ENCODE data around the gene PTPRA.

The PTPRA gene

DNA sequence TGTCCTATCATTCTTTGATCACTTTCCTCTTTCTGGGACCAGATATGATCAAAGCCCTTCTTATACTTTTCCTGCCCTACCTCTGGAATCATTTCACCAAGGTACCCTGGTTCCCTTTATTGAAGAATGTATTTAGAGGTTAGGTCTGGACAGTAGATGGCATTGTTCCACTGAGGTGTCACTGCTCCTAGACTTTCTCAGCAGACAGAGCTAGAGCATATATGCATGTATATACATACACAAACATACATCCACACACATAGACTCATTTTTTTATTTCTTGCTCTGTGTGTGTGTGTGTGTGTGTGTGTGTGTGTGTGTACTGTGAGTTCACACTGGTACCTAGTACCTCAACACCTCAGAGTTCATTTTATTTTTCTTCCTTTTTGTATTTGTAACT, 40.9 kb downstream of the PTPRA start:
- Histone ChIP-seq H3K36me3 (ENCODE audit: insufficient read depth, low read length) (no peaks in the 10 kb centered on the region), H3K4me3 (ENCODE audit: low read depth in 1 of 2, low read length in 2 of 2) (no peak overlapping the region), H3K9ac (ENCODE audit: low read length) (no peak overlapping the region), H3K27me3 (ENCODE audit: control insufficient read depth in 1 of 2, insufficient read depth in 2 of 2, low read length in 2 of 2) (no peaks in the 10 kb centered on the region), H3K27ac (ENCODE audit: low read depth, low read length) (no peak overlapping the region), H3K9me3 (ENCODE audit: low read length) (no peaks in the 10 kb centered on the region), H3K4me1 (ENCODE audit: insufficient read depth, low read length) (no peaks in the 10 kb centered on the region)

DNA sequence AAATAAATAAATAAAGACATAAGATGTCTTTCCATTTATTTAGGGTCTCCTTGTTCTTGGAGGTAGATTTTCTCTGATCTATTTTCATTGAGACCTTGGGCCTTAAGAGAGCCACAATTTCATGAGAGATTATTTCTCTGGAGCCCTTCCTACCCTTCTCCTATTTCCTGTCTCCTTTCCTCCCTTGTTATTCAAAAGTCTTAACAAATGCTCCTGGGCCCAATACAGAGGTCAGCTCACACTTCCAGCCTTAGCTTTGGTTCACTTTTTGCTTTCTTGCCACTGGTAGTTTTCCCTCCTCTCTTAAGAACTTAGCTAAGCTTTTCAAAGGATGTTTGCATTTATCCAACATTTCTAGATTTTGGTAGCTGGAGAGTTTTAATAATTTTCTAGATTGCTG, 44.0 kb downstream of the PTPRA start:
- no peaks in the 10 kb centered on the region for H3K36me3 ChIP-seq (ENCODE audit: insufficient read depth, low read length)
- H3K9me3 ChIP-seq (ENCODE audit: low read length): no peaks in the 10 kb centered on the region
- no peak overlapping the region for H3K4me3 ChIP-seq (ENCODE audit: low read depth in 1 of 2, low read length in 2 of 2)
- H3K4me1 ChIP-seq (ENCODE audit: insufficient read depth, low read length): no peaks in the 10 kb centered on the region
- H3K27me3 ChIP-seq (ENCODE audit: control insufficient read depth in 1 of 2, insufficient read depth in 2 of 2, low read length in 2 of 2): no peaks in the 10 kb centered on the region
- no peak overlapping the region for H3K27ac ChIP-seq (ENCODE audit: low read depth, low read length)
- no peak overlapping the region for H3K9ac ChIP-seq (ENCODE audit: low read length)

DNA sequence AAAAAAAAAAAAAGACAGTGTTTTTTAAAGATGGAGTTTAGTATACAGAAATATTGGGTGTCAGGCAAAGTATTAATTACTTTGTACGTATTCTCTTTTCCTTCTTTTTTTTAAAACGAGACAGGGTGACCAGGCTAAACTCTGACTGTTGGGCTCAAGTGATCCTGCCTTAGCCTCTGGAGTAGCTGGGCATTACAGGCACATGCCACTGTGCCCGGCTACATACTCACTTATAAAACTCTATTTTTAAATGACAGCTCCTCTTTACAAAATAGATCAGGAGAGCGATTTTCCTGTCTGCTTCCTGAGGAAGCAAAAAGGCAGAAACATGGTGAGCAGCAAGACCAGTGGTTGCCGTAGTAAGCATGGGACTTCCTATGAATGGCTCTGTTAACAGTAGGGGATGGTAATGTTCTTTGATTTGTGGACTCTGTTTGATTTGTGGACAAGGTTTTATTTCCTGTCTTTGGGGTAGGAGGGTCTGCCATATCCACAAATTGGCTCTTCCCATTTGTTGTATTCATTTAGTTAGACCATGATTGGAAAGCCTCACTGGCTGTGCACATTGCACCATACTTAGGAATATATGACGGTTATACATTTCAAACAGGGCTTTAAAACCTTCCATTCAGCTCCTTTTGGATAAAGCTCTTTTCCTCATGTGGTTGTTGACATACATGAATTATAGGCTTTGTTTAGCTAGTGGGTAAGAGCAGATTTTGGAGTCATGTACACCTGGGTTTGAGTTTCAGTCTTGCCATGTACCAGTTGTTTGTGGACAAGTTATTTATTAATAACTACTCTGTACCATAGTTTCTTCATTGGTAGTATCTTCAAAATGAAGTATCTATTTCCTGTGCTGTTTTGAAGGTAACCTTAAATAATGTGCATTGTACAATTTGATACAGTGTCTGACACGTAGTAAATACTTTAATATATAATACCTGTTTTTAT, 45.1 kb downstream of the PTPRA start:
- Histone ChIP-seq H3K9me3 (ENCODE audit: low read length) (no peaks in the 10 kb centered on the region), H3K36me3 (ENCODE audit: insufficient read depth, low read length) (no peaks in the 10 kb centered on the region), H3K9ac (ENCODE audit: low read length) (no peak overlapping the region), H3K27me3 (ENCODE audit: control insufficient read depth in 1 of 2, insufficient read depth in 2 of 2, low read length in 2 of 2) (no peaks in the 10 kb centered on the region), H3K4me1 (ENCODE audit: insufficient read depth, low read length) (no peaks in the 10 kb centered on the region), H3K27ac (ENCODE audit: low read depth, low read length) (no peak overlapping the region), H3K4me3 (ENCODE audit: low read depth in 1 of 2, low read length in 2 of 2) (no peak overlapping the region)

DNA sequence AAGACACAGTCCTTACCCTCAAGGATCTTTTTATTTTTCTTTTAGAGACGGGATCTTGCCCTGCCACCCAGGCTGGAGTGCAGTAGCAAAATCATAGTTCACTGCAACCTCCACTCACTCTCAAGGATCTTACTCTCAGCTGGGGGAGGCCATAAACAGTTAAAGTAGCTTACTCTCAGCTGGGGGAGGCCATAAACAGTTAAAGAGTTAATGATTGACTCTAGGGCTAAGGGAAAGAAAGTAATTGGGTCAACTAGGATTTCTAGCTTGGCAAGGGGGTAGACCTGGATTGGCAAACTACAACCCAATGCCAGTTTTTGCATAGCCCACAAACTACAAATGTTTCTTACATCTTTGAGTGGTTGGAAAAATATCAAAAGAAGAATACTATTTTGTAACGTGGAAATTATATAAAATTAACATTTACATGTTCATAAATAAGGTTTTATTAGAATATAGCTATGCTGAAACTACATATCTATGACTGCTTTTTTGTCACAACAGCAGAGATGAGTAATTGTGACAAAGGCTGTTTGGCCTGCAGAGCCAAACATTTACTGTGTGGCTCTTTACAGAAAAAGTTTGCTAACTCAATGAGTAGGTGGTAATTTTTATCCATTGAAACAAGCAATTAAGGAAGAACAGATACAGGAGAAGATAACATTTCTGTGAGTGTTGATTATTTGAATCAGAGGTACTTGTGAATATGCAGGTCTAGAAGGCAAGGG, 46.4 kb downstream of the PTPRA start:
- no peaks in the 10 kb centered on the region for H3K36me3 ChIP-seq (ENCODE audit: insufficient read depth, low read length)
- no peak overlapping the region for H3K9ac ChIP-seq (ENCODE audit: low read length)
- no peak overlapping the region for H3K27ac ChIP-seq (ENCODE audit: low read depth, low read length)
- no peaks in the 10 kb centered on the region for H3K4me1 ChIP-seq (ENCODE audit: insufficient read depth, low read length)
- no peaks in the 10 kb centered on the region for H3K9me3 ChIP-seq (ENCODE audit: low read length)
- no peaks in the 10 kb centered on the region for H3K27me3 ChIP-seq (ENCODE audit: control insufficient read depth in 1 of 2, insufficient read depth in 2 of 2, low read length in 2 of 2)
- no peak overlapping the region for H3K4me3 ChIP-seq (ENCODE audit: low read depth in 1 of 2, low read length in 2 of 2)

DNA sequence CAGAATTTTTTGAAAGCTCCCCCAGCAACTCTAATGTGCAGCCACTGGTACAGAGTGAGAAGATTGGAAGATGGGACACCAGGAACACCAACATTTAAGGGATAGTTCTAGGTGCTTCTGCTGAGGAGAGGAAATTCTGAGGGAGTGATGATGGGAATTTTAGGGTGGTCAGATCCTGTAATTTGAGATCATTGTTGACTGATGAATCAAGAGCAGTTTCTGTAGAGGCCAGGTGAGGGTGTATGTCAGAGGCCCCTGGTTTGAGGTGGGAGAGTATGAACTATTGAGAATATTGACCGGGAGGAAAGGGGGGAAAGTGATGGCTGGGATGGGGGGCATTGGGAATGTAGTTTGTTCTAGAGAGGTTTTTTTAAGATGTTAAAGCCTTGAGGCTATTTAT, 47.2 kb downstream of the PTPRA start:
- Histone ChIP-seq H3K27ac (ENCODE audit: low read depth, low read length) (no peak overlapping the region), H3K27me3 (ENCODE audit: control insufficient read depth in 1 of 2, insufficient read depth in 2 of 2, low read length in 2 of 2) (no peaks in the 10 kb centered on the region), H3K9ac (ENCODE audit: low read length) (no peak overlapping the region)

DNA sequence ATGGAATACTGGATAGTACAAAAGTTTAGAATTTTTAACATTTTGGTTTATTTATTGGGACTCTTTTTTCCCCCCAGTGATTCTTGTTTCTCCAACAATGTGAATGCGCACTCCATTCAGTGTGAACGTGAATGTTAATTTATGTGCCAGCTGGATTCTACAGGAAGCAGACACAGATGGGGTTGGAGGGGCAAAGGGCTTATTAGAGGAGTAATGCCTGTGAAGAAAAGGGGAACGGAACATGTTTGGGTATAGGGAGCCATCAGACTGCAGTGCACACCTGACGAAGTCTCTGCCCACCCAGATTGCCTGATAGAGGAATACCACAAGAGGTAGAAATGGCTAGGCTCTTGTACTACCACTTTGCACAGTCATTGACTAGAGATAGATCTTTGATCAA, 48.2 kb downstream of the PTPRA start:
- no peak overlapping the region for H3K9ac ChIP-seq (ENCODE audit: low read length)
- H3K27me3 ChIP-seq (ENCODE audit: control insufficient read depth in 1 of 2, insufficient read depth in 2 of 2, low read length in 2 of 2): no peaks in the 10 kb centered on the region
- no peak overlapping the region for H3K4me3 ChIP-seq (ENCODE audit: low read depth in 1 of 2, low read length in 2 of 2)
- H3K27ac ChIP-seq (ENCODE audit: low read depth, low read length): no peak overlapping the region
- H3K36me3 ChIP-seq (ENCODE audit: insufficient read depth, low read length): no peaks in the 10 kb centered on the region
- H3K4me1 ChIP-seq (ENCODE audit: insufficient read depth, low read length): no peaks in the 10 kb centered on the region
- H3K9me3 ChIP-seq (ENCODE audit: low read length): no peaks in the 10 kb centered on the region

More for the DNA sequence above, 47.2 kb downstream of the PTPRA start:
- H3K9me3 ChIP-seq (ENCODE audit: low read length): no peaks in the 10 kb centered on the region
- H3K4me3 ChIP-seq (ENCODE audit: low read depth in 1 of 2, low read length in 2 of 2): no peak overlapping the region
- no peaks in the 10 kb centered on the region for H3K36me3 ChIP-seq (ENCODE audit: insufficient read depth, low read length)
- no peaks in the 10 kb centered on the region for H3K4me1 ChIP-seq (ENCODE audit: insufficient read depth, low read length)

DNA sequence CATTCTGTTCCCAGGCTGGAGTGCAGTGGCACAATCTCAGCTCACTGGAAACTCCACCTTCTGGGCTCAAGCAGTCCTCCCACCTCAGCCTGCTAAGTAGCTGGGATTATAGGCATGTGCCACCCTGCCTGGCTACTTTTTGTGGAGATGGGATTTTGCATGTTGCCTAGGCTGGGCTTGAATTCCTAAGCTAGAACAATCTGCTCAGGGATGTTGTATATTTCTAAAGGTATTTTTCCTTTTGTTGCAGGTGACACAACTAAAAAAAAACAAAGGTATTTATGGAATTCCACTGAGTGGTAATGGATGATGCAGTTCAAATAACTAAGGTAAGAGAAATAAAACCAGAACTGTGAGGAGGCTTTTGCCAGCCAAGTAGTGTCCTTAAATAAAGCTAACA, 49.7 kb downstream of the PTPRA start:
- no peaks in the 10 kb centered on the region for H3K27me3 ChIP-seq (ENCODE audit: control insufficient read depth in 1 of 2, insufficient read depth in 2 of 2, low read length in 2 of 2)
- no peak overlapping the region for H3K27ac ChIP-seq (ENCODE audit: low read depth, low read length)
- no peaks in the 10 kb centered on the region for H3K4me1 ChIP-seq (ENCODE audit: insufficient read depth, low read length)
- no peak overlapping the region for H3K9ac ChIP-seq (ENCODE audit: low read length)
- H3K36me3 ChIP-seq (ENCODE audit: insufficient read depth, low read length): no peaks in the 10 kb centered on the region
- H3K4me3 ChIP-seq (ENCODE audit: low read depth in 1 of 2, low read length in 2 of 2): no peak overlapping the region
- no peaks in the 10 kb centered on the region for H3K9me3 ChIP-seq (ENCODE audit: low read length)

DNA sequence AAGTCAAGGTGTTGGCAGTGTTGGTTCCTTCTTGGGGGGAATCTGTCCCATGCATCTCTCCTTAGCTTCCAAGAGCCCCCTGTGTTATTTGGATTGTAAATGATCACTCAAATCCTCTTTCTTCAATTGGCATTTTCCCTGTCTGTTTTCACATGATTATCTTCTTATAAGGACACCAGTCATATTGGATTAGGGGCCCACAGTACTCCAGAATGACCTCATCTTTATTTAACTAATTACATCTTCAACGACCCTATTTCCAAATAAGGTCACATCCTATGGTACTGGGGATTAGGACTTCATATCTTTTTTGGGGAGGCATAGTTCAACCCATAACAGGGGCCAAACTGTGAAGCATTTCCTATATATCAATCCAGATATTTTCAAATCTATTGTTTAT, 57.3 kb downstream of the PTPRA start:
- Histone ChIP-seq H3K9me3 (ENCODE audit: low read length) (no peaks in the 10 kb centered on the region), H3K36me3 (ENCODE audit: insufficient read depth, low read length) (no peaks in the 10 kb centered on the region), H3K27me3 (ENCODE audit: control insufficient read depth in 1 of 2, insufficient read depth in 2 of 2, low read length in 2 of 2) (no peaks in the 10 kb centered on the region), H3K4me3 (ENCODE audit: low read depth in 1 of 2, low read length in 2 of 2) (no peak overlapping the region), H3K27ac (ENCODE audit: low read depth, low read length) (no peak overlapping the region), H3K9ac (ENCODE audit: low read length) (no peak overlapping the region), H3K4me1 (ENCODE audit: insufficient read depth, low read length) (no peaks in the 10 kb centered on the region)

DNA sequence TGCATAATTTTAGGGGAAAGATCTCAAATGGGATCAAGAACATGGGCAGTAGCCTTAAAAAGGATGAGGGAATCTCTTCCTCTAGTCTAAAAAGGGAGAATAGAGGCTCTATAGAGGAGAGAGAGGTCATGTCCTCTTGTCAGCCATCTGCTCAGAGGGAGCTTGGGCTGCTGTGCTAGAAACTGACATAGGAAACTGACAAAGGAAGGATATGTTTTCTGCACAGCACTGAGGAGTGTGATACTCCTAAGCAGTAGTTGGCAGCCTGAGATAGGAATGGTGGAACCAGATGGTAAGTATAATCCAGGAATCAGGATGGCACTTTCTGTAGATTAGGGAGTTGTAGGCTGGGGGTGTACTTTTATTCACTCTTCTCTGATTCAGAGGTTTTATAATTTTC, 59.2 kb downstream of the PTPRA start:
- no peaks in the 10 kb centered on the region for H3K36me3 ChIP-seq (ENCODE audit: insufficient read depth, low read length)
- no peaks in the 10 kb centered on the region for H3K27me3 ChIP-seq (ENCODE audit: control insufficient read depth in 1 of 2, insufficient read depth in 2 of 2, low read length in 2 of 2)
- H3K4me1 ChIP-seq (ENCODE audit: insufficient read depth, low read length): no peaks in the 10 kb centered on the region
- H3K9ac ChIP-seq (ENCODE audit: low read length): no peak overlapping the region
- H3K4me3 ChIP-seq (ENCODE audit: low read depth in 1 of 2, low read length in 2 of 2): no peak overlapping the region
- H3K9me3 ChIP-seq (ENCODE audit: low read length): no peaks in the 10 kb centered on the region
- H3K27ac ChIP-seq (ENCODE audit: low read depth, low read length): no peak overlapping the region

DNA sequence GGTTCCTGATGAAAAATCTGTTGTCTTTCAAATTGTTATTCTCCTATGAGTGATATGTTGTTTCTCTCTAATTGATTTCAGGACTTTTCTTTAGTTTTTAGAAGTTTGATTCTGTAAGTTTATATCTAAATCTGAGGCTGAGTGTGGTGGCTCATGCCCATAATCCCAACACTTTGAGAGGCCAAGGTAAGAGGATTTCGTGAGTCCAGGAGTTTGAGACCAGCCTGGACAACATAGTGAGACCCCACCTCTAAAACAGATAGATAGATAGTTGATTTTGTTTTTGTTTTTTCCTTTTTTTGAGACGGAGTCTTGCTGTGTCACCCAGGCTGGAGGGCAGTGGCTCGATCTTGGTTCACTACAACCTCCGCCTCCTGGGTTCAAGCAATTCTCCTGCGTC, 64.6 kb downstream of the PTPRA start:
- no peak overlapping the region for H3K27ac ChIP-seq (ENCODE audit: low read depth, low read length)

DNA sequence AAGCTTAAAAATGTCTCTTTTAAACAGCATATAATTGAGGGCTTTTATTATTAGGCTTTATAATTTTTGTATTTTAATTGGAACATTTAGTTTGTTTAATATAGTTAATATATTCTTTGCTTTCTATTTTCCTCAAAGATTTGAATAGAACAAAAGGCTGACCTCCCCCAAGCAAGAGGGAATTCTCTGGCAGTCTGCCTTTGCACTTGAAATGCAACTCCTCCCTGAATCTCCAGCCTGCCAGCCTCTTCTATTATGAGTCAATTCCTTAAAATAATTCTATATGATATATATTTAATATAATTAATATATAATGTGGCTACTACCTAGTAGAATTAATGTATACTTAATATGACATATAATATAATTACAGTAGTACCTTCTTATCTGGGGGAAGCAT, 69.2 kb downstream of the PTPRA start:
- Histone ChIP-seq H3K27me3 (ENCODE audit: control insufficient read depth in 1 of 2, insufficient read depth in 2 of 2, low read length in 2 of 2) (no peaks in the 10 kb centered on the region), H3K4me1 (ENCODE audit: insufficient read depth, low read length) (no peaks in the 10 kb centered on the region), H3K4me3 (ENCODE audit: low read depth in 1 of 2, low read length in 2 of 2) (no peak overlapping the region), H3K9me3 (ENCODE audit: low read length) (no peaks in the 10 kb centered on the region), H3K9ac (ENCODE audit: low read length) (no peak overlapping the region), H3K27ac (ENCODE audit: low read depth, low read length) (no peak overlapping the region), H3K36me3 (ENCODE audit: insufficient read depth, low read length) (no peaks in the 10 kb centered on the region)

More for the DNA sequence above, 64.6 kb downstream of the PTPRA start:
- Histone ChIP-seq H3K4me1 (ENCODE audit: insufficient read depth, low read length) (no peaks in the 10 kb centered on the region), H3K27me3 (ENCODE audit: control insufficient read depth in 1 of 2, insufficient read depth in 2 of 2, low read length in 2 of 2) (no peaks in the 10 kb centered on the region), H3K9me3 (ENCODE audit: low read length) (no peaks in the 10 kb centered on the region), H3K9ac (ENCODE audit: low read length) (no peak overlapping the region), H3K36me3 (ENCODE audit: insufficient read depth, low read length) (no peaks in the 10 kb centered on the region), H3K4me3 (ENCODE audit: low read depth in 1 of 2, low read length in 2 of 2) (no peak overlapping the region)
